HG03469 (cell line): ENCODE data around the gene KCNH1.

Experiments used
- ATAC-seq: cut with Tn5 transposase; IDR thresholded peaks from one replicate; pipeline ENCODE4 v1.9.1; 2021; ENCODE audit warnings: mild to moderate bottlenecking, moderate library complexity, moderate number of reproducible peaks; ENCODE audit not compliant: unreplicated experiment

KCNH1 gene, protein sequence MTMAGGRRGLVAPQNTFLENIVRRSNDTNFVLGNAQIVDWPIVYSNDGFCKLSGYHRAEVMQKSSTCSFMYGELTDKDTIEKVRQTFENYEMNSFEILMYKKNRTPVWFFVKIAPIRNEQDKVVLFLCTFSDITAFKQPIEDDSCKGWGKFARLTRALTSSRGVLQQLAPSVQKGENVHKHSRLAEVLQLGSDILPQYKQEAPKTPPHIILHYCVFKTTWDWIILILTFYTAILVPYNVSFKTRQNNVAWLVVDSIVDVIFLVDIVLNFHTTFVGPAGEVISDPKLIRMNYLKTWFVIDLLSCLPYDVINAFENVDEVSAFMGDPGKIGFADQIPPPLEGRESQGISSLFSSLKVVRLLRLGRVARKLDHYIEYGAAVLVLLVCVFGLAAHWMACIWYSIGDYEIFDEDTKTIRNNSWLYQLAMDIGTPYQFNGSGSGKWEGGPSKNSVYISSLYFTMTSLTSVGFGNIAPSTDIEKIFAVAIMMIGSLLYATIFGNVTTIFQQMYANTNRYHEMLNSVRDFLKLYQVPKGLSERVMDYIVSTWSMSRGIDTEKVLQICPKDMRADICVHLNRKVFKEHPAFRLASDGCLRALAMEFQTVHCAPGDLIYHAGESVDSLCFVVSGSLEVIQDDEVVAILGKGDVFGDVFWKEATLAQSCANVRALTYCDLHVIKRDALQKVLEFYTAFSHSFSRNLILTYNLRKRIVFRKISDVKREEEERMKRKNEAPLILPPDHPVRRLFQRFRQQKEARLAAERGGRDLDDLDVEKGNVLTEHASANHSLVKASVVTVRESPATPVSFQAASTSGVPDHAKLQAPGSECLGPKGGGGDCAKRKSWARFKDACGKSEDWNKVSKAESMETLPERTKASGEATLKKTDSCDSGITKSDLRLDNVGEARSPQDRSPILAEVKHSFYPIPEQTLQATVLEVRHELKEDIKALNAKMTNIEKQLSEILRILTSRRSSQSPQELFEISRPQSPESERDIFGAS

DNA sequence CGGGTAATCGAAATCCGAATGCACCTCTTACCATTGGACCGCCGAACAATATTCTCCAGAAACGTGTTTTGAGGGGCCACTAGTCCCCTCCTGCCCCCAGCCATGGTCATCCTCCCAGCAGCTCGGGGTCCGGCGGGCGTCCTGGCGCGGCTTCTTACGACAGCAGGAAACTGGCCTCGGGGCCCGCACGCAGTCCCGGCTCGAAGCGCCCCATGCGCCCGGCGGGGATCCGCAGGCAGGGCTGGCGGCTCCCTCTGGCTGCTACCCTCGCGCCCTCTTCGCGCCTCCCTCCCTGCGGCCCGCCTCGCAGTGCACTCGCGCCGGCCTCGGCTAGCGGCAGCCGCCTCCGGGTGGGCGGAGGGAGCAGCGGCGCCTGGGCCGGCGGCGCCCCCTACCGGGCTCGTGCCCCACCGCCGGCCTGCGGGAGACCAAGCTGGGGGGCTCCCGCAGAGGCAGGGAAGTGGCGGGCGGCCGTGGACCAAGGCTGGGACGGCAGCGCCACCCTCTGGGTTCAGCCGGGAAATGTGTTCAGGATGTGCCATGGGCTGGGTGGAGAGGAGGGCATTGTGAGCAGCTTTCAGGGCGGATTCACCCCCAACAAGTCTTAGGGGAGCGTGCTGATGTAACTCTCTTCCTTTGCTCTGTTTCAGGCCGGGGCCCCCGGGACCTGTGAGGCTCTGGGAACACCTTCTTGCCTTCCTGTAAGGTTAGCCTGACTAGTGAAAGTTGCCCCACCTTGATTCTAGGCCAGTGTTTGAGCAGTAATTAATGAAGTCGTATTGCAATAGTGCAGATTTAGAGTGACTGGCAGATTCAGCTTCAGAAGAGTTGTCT, at the start of gene KCNH1:
KCNH1 (minus strand) TSS at position 313 of the 834 bp plus-strand sequence; CDS start at position 110, 203 bp downstream.
- ATAC-seq = peak; percentile 87

DNA sequence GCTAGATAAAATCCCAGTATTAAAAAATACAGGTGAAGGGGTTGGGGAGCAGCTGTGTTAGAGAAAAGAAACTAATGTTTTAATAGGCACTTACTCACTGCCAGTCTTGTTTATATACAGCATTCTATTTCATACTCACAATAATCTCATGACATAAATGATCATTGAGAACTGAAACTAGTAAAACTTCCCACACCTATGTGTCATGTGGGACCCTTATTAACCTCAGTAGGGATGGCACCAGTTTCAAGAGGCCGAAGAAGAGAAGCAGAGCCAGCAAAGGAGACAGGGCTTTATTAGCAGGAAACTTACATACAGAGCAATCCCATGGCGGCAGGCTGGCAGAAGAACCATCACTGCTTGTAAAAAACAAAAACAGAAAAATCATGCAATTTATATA, 48.8 kb upstream of the KCNH1 start:
- ATAC-seq = no peak

DNA sequence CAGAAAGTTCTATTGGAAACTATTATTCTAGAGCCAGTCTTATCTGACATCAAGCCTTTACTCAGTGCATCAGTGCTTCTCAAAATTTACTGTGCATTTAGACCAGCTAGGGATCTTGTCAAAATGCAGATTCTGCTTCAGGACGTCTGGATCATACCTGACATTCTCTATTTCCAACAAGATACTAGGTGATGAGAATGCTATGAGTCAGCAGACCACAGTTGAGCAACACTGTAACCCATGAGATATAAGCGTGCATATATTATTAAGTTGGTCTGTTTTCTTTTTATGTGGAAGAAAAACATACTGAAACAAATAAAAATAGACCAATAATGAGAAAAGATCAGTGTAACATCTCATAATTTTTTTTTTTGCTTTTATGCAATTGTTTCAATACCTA, 40.4 kb upstream of the KCNH1 start:
- ATAC-seq = no peak

DNA sequence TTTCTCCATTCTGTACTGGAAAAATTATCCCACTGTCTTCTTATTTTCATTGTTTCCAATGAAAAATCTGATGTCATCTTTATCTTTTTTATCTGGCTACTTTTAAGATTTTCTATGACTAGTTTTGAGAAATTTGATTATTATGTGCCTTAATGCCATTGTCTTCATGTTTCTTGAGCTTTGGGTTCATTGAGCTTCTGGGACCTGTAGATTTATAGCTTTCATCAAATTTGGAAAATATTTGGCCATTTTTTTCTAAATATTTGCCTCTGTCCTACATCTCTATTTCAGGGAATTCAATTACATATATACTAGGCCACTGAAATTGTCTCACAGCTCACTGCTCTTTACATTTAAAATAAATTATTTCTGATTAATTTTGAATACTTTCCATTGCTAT, 38.7 kb upstream of the KCNH1 start:
- no peak for ATAC-seq

GRCh38 chr1:211169353-211169752, 35.4 kb upstream of the KCNH1 start:
- no peak for ATAC-seq

- ATAC-seq = no peak
Observed at GRCh38 chr1:211158866-211159265, 24.9 kb upstream of the KCNH1 start.

GRCh38 chr1:211155040-211155439, 21.1 kb upstream of the KCNH1 start:
- no peak for ATAC-seq

DNA sequence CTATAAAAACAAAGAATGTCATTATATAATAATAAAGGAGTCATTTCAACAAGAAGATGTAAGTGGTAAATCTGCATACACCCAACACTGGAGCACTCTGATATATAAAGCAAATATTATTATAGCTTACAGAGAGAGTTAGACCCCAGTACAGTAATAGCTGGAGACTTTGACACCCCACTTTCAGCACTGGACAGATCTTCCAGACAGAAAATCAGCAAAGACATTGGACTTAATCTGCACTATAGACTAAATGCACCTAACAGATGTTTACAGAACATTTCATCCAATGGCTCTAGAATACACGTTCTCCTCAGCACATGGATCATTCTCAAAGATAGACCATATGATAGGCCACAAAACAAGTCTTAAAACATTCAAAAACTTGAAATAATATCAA, 20.0 kb upstream of the KCNH1 start:
- no peak for ATAC-seq

GRCh38 chr1:211148366-211148765, 14.4 kb upstream of the KCNH1 start:
- no peak for ATAC-seq

DNA sequence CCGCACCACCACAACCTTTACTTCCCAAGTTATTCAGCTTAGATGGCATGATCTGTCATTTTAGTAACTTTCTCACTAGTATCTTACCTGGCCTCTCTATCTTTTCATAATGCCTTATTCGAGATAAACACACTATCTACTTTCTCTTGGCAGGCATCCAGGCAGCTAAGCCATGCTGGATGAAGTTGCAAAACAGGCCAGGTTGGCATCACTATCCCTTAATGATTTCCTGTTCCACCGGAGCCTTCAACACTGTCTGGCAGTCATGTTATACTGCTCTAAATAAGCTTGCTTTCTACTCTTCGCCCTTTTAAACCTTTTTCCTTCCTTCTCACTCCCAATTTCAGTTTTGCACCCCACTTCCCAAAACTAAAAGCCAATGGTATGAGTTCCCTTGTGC, 12.0 kb upstream of the KCNH1 start:
- no peak for ATAC-seq

GRCh38 chr1:211135342-211135950, 1.5 kb upstream of the KCNH1 start:
- no peak for ATAC-seq

DNA sequence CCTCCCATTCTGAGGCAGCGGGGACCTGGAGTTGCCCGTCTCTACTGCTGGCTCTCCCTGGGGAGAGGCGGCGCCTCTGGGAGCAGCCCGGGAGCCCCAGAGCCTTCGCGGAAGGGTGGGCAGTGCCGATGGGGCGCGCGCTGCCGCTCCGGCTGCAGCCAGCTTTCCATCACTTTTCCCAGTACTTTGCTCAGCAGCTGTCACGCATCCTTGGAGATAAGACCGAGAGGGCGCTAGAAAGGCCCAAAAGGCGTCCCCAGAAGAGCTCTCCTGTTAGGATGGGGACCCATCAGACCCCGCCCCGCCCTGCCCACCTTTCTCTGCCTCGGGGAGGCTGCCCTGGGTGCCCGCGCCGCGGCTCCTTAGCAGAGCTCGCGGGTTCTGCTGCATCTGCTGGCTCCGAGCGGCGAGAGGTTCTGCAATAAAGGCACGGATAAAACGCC, 534 bp downstream of the KCNH1 start:
- no peak for ATAC-seq

DNA sequence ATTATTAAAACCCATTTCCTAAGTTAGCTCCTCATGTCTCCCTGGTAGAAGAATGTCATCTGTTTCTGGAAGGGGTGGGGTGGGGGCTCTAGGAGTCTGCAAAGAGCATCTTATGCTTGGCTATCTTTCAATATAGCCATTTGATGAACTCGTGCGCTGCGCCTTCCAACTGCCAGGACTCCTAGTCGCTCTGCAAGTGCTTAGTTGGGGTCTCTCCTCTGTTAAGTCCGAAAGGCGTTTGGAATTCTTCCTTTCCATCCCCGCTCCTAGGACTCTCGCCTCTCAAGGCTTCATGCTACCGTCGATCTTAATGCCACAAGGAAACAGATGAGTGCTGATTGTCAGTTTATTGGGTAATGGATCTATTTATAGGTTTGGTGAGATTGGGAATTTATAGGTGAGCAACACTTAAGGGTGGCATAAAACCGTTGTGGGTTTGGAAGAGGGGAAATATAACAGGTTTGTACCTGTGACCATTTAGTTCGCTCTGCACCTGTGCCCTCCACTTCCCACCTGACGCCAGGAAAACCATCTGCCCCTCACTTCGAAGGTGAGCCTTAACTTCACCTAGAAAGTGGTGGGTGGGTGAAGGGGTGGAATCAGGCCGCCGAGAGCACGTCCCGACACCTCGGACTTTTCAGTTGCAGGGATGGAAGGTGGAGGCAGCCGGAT, 1.1 kb downstream of the KCNH1 start:
- ATAC-seq = no peak

DNA sequence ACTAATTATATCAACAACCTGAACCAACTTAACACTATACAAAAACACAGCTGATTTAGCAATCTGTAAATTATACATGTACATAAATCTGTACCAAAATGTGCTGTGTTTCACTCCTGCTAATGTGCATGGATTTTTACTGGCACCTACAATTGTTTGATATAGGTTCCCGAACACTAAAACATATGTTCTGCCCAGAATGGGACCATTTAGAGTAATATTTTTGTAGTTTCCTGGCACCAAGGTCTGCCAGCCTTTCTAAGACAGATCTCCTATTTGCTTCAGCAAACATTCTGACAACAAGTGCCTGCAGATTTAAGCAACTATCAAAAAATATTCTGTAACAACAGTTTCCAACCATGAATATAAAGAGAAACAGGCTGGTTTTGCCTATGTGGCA, 4.2 kb downstream of the KCNH1 start:
- no peak for ATAC-seq

- no peak for ATAC-seq
Observed at GRCh38 chr1:211127166-211127565, 6.8 kb downstream of the KCNH1 start.

GRCh38 chr1:211126622-211127021, 7.3 kb downstream of the KCNH1 start:
- no peak for ATAC-seq

DNA sequence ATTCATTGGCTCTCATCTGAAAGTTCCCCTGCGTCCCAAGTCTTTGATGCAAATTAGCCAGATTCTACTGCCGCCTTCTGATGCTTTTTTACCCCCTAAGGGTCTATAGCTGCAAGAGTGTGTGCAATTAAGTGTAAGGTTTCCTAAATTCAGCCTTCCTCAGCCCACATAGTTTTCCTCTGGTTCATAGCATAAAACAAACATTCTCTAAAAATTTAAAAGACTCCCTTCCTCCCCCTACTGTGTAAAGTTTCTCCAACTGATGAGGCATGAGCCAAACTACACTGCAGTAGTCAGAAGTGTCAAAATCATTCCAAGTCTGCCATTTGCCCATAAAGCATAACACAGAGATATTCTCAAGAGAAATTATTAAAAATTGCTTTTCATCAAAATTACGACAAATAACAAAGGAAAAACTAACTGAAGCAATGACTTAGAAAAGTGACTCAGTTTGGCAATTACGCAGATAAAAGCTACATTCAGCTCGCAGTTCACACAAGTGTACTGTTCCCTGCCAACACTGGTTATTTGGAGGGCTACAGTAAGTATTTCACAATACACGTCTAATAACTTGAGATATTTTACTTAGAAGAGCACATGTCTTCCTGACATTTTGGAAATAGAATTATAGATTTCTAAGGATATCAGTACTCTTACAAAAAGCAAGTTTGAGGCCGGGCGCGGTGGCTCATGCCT, 15.4 kb downstream of the KCNH1 start:
- ATAC-seq = no peak

- no peak for ATAC-seq
Observed at GRCh38 chr1:211114446-211114845, 19.5 kb downstream of the KCNH1 start.

DNA sequence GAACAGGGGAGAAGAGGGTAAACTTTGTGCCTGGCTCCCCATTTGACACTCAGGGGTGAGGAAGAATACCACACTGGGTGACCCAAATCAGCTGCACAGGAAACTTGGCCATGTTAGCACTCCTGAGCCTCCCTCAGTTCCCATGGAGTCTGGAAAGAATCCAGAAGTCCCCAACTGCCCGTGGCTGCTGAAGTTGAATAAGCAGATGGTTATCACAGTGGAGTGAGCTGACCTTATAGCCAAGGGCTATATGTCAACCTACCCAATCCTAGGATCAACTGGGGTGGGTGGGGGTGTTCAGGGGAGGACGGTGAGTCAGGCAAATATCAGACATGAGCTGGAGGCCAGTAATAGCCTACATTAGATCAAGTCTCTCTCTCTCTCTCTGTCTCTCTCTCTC, 20.4 kb downstream of the KCNH1 start:
- ATAC-seq = no peak
